Activated gamma-delta T cell treated with anti-CD3 and anti-CD28 coated beads, Interleukin-2, amount 50 U/mL, for 16 hours (primary cell): ENCODE results near the gene LSMEM2.
"Not testable (repeated sequence)": the region's sequence is repeated elsewhere in the genome, so short reads cannot be mapped to it uniquely, and the experiment has no call there.

Experiments
- DNase-seq: peaks from one replicate; pipeline ENCODE4 v3.0.0-alpha.2; 2020; ENCODE audit warnings: low read depth

The LSMEM2 gene

DNA sequence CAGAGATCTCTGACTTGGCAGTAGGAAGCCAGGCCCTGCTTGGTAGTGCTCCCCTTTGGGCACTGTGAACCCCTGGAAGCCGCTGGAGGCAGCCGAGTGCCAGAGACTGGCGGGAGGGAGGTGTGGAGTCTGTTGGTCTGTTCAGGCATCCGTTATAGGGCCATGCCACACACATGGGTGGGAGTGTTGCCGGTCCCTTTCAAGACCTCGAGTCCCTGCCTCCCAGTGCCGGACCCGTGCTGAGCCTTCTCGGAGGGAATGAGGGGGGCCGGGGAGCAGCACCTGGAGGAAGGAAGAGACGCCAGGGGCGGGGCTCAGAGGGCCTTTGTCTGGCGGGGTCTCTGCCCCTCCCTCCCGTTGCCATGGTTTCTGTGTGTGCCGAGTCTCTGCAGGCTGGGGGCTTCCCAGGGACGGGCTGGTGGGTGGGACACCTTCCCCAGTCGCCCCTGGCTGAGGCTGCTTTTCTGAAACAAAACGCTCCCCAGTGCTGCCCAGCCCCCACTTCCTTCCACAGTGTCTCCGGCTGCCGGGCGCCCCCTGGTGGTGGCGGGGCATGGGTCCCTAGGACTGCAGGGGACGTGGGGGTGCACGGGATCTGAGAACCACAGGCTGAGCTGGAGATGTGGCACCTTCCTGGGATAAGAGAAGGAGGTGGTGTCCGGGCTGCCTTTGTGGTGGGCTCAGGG is 32.9 kb upstream of the LSMEM2 start:
- peak; percentile 98 for DNase-seq

- peak; percentile 79 for DNase-seq
Observed at GRCh38 chr3:50246517-50246954, 32.4 kb upstream of the LSMEM2 start.

GRCh38 chr3:50248387-50248786 is 30.5 kb upstream of the LSMEM2 start:
- DNase-seq = no peak

GRCh38 chr3:50249457-50249856 is 29.4 kb upstream of the LSMEM2 start:
- DNase-seq = no peak

DNA sequence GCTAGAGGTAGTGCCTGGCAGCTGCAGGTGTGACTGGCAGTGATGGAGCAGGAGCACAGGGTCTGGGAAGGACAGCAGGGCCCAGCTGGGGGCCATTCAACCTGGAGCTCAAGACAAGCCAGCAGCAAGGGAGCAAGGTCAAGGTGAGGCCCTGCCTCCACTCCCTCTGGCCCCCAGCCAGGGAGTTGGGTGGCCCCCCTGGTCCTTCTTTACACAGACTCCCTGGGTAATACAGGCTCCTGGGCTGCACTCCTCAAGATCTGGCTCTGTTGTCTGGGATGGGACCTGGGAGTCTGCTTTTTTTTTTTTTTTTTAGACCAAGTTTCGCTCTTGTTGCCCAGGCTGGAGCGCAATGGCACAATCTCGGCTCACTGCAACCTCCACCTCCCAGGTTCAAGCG is 28.4 kb upstream of the LSMEM2 start:
- DNase-seq = no peak

DNA sequence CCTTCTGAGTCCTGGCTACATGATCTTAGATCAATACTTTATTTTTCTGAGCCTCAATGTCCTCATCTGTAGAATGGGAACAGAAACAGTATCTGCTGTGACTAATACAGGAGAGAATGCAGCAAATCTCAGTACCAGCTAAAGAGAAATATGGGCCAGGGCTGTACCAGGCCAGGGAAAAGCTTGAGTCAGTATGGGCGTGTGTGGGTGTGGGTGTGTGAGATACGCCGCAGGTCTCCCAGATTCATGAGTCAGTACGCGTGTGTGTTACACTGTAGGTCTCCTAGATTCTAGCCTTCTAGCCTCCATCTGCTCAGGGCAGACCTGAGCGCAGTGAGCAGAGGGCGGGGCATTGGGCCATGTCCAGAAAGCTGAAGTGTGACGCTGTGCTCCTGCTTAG is 27.7 kb upstream of the LSMEM2 start:
- DNase-seq = no peak

GRCh38 chr3:50254577-50255250 is 24.2 kb upstream of the LSMEM2 start:
- DNase-seq = no peak

- no peak for DNase-seq
Observed at GRCh38 chr3:50255251-50255615, 23.7 kb upstream of the LSMEM2 start.

GRCh38 chr3:50256978-50257890 is 21.7 kb upstream of the LSMEM2 start:
- DNase-seq = no peak

- no peak for DNase-seq
Observed at GRCh38 chr3:50258029-50258680, 20.7 kb upstream of the LSMEM2 start.

DNA sequence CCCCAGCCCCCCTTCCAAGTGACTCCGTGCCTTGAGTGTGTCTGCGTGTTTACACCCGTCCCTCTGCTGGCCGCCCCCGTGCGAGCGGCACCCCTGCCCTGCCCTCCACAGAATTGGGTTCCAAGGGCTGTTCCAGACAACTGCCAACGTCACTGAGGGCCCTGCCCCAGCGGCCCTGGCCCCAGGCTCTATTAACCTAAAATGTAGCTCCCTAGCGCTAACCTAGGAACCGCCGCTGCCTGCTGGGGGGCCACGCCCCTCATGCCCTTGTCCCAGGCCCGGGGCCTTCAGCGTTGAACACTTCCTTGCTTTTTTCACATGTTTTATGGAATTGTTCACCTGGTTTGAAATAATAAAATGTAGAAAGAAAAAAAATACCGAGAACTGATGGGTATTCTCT is 19.9 kb upstream of the LSMEM2 start:
- no peak for DNase-seq

- DNase-seq = no peak
Observed at GRCh38 chr3:50259432-50260026, 19.4 kb upstream of the LSMEM2 start.

DNA sequence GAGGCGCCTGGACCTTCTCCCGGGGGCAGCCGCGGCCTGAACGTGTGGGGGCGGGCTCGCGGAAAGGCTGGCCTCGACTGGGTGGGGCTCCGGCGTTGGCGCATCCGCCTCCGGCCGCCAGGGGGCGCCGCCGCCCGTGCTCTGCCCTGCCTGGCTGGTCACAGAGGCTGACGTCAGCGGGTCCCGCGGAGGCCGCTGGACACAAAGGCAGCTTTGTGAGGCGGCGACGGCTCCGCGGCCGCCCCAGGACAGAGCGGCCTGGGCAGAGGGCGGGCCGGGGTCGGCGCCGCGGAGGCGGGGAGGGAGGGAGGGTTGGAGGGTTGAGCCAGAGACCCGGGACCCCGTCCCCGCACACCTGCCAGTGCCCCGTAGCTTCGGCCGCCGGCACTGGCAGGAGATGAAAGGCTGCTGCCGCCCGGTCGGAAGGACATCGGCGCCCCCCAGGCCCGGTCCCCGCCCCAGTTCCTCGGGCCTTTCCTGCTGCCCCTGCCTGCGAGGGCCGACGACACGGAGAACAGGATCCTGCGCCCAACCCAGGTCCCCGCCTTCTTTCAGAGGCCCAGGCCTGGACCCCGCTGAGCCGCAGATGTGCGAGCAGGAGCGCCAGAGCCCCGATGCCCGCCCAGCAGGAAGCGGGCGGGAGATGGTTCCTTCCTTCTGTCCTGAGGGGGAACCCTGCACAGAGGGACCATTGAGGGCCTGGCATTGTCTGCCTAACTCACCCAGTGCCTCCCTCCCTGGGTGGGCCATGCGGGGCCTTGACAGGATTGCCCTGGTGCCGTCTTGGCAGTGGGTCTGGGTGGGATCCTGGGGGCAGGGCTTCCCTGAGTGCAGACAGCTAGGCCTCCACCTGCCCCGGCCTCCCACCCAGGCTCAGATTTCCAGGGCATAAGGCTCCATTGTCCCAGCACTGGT is 18.6 kb upstream of the LSMEM2 start:
- DNase-seq = peak; percentile 72

DNA sequence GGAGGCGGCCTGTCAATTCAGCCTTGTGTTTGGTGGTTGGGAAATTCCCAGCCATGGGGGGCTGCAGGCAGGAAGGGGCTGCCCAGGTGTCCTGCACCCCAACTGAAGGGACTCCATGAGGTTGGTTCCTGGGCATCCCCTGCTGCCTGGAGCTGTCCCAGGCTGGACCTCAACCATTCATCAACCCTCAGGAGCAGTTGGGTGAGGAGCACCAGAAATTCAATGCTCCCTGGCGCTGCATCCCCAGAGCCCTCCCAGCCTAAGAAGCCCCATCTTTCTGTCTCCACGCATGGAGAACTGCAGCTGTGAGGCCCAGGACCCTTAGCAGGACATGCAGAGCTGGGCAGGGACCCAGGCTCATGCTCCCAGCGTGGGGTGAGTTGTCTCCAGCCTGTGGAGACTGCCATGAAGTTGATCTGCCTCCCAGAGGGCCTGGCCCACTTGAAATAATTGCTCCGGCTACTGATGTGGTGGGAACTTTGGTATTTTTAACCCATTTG is 17.9 kb upstream of the LSMEM2 start:
- DNase-seq = no peak

GRCh38 chr3:50261505-50261904 is 17.4 kb upstream of the LSMEM2 start:
- no peak for DNase-seq

DNA sequence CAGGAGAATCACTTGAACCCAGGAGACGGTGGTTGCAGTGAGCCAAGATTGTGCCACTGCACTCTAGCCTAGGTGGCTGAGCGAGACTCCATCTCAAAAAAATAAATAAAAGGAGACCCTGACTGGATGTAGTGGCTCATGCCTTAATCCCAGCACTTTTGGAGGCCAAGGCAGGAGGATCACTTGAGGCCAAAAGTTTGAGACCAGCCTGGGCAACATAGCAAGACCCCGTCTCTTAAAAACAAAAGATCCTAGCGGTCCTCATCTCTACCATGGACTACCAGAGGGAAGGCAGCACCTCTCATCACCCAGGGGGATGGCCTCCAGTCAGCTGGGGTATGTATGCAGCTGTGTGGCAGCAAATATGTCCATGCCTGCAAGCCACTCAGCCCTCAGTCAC is 16.7 kb upstream of the LSMEM2 start:
- DNase-seq = not testable (repeated sequence)

- no peak for DNase-seq
Observed at GRCh38 chr3:50262778-50263177, 16.1 kb upstream of the LSMEM2 start.

- DNase-seq = no peak
Observed at GRCh38 chr3:50263478-50264382, 15.2 kb upstream of the LSMEM2 start.

- no peak for DNase-seq
Observed at GRCh38 chr3:50264383-50264963, 14.4 kb upstream of the LSMEM2 start.
